HG03196 (cell line): ENCODE results near the gene KDM1B.
A peak's percentile ranks its signal among the peaks of the same experiment; 100 is the strongest.
"Not testable (repeated sequence)": the region's sequence is repeated elsewhere in the genome, so short reads cannot be mapped to it uniquely, and the experiment has no call there.

Experiments used
- ATAC-seq: cut with Tn5 transposase; IDR thresholded peaks from one replicate; pipeline ENCODE4 v1.9.1; 2021; ENCODE audit not compliant: unreplicated experiment

KDM1B gene

DNA sequence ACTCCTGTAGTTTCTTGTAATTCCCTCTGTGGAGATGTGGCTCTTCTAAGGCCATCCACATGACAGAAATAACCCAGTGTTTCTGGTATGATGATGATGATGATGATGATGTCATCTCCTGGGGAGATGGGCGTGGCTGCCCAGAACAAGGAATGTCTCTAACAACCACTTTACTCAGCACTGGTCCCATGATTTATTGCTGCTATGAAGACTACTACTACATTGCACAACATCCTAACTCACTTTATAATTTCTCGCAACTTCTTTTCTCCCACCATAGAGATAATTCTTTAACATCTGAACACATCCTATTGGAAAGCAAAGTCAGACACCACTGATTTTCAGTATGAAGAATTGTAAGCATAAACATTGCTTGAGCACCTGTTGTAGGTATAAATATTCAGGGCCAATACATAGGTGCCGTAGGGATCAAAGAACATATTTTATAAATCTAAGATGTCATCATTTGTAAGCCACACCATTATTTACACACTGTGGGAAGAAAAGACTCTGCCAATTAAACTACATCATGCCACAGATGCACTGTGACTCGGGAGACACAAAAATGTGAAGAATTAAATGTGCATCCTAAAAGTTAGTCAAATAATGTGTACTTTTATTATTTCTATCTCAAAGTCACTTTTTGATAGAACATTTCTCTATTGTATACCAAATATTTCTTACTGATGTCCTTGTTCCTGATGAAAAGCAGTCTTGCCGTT, 6.8 kb upstream of the KDM1B start:
- ATAC-seq = no peak

DNA sequence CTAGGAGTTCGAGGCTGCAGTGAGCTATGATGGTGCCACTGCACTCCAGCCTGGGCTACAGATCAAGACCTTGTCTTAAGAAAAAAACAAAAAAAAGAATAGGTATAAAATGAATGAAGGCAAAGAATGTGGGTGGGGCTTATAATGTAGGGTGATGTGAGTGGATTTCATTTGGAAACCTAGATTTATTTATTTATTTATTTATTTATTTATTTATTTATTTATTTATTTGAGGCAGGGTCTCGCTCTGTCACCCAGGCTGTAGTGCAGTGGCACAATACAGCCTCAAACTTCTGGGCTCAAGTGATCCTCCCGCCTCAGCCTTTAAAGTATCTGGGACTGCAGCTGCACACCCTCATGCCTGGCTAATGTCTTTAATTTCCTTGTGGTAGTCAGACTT, 3.8 kb upstream of the KDM1B start:
- not testable (repeated sequence) for ATAC-seq

DNA sequence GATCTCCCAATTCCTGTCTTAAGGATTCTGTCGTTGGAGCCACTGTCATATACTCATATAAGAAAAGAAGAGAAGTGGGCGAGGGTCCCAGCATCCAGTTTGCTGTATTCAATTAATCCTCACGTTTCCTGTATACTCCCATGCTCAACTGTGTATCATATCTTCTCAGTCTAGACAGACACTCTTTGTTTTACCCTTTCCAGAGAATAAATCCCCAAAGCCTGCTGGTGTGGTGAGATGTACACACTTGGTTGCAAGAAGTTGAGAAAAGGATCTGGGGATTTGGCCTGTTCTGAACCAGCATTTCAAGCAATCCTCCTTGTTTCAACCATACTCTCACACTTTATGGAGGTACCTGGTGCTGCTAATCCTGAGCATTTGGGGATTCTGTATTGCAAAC, 3.4 kb upstream of the KDM1B start:
- no peak for ATAC-seq

GRCh38 chr6:18153311-18153703, 1.9 kb upstream of the KDM1B start:
- no peak for ATAC-seq

- ATAC-seq = peak; percentile 57
Observed at GRCh38 chr6:18154507-18155149, 594 bp upstream of the KDM1B start, which contains the start of gene TPMT. Gene TPMT (minus strand): TSS chr6:18155077. CDS start chr6:18149127, 5,950 bp downstream.

- peak; percentile 43 for ATAC-seq
Observed at GRCh38 chr6:18155864-18156421, 721 bp downstream of the KDM1B start.

DNA sequence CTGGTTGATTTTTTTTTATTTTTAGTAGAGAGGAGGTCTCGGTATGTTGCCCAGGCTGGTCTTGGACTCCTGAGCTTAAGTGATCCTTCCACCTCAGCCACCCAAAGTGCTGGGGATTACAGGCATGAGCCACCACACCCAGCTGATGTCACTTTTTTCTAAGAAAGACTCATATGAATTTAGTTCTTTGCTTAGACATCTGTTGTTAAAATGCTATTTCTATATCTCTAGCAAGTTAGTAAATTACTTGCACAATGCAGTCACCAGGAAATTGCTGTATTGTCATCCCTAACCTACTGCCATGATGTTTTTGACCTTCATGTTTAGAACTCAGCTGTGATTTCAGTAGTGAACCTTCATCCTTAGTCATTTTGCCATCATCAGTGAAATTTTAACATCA, 5.7 kb downstream of the KDM1B start:
- no peak for ATAC-seq

GRCh38 chr6:18161431-18161830, 6.2 kb downstream of the KDM1B start:
- ATAC-seq = no peak

DNA sequence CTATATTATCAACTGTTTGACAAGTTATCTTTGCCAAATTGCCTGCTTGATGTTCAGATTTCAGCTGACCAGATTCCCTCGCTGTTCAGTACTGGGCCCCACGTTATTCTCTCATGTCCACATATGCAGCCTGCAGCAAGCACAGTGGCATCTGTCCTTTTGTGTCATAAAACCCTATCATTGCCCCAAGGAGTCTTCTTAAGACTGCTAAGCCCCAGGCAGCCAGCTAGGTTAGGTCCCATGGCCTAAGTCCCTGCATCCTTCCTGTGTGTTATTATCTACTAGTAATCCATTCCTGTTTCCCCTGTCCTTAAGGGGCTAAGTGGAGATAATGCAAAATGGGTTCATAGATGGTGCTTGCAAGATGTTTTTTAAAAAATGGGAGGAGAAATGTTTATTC, 7.2 kb downstream of the KDM1B start:
- ATAC-seq = no peak

GRCh38 chr6:18165751-18166150, 10.5 kb downstream of the KDM1B start:
- ATAC-seq = no peak

- ATAC-seq = no peak
Observed at GRCh38 chr6:18166312-18167036, 11.3 kb downstream of the KDM1B start.

GRCh38 chr6:18168264-18168663, 13.0 kb downstream of the KDM1B start:
- no peak for ATAC-seq

GRCh38 chr6:18171871-18172270, 16.6 kb downstream of the KDM1B start:
- no peak for ATAC-seq

DNA sequence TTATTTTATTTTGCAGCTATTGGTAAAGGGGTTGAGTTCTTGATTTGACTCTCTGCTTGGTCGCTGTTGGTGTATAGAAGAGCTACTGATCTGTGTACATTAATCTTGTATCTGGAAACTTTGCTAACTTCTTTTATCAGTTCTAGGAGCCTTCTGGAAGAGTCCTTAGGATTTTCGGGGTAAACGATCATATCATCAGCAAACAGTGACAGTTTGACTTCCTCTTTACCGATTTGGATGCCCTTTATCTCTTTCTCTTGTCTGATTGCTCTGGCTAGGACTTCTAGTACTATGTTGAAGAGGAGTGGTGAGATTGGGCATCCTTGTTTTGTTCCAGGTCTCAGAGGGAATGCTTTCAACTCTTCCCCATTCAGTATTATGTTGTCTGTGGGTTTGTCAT, 21.0 kb downstream of the KDM1B start:
- not testable (repeated sequence) for ATAC-seq

GRCh38 chr6:18177286-18177965, 22.2 kb downstream of the KDM1B start:
- ATAC-seq = no peak

DNA sequence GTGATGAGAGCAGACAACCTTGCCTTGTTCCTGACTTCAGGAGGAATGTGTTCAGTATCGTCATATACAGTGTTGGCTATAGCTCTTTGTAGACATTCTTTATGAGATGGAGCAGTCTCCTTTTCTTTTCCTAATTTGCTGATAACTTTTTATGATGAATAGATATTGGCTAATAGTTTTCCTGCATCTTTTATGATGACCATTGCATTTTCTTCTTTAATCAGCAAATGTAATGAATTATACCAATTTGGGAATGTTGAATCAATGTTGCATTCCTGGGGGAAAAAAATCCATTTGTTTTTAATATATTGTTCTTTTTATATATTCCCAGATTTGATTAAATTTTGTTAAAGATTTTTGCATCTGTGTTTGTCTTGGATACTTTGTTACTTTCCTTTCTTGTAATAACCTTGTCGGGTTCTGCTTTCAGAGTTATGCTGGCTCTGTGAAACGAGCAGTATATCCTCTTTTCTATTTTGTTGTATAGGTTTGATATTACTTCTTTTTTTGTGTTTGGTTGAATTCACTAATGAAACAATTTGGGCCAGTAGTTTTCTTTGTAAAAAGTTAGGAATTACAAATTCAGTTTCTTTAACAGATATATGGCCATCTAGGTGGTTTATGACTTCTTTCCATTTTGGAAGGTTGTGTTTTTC, 23.9 kb downstream of the KDM1B start:
- ATAC-seq = no peak

DNA sequence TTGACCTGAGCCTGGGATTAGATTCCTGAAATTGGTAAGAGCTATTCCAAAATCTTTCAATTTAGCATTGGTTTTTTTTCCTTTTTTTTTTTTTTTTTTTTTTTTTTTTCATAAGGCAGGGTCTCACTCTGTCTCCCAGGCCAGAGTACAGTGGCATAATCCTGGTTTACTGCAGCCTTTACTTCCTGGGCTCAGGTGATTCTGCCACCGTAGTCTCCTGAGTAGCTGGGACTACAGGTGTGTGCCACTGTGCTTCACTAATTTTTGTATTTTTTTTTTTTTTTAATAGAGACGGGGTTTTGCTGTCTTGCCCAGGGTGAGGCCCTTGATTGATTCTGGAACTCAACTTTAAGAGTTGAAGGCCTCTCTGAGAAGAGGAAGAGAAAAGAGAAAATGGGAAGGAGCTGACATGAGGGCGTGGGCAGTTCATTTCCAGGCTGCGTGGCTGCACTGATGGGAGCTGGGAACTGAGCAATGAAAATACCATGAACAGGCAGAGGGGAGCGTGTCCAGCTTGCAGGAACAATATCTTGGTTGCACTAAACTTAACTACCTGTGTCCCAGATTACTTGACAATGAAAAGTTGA, 24.6 kb downstream of the KDM1B start:
- no peak for ATAC-seq

GRCh38 chr6:18182568-18182967, 27.3 kb downstream of the KDM1B start:
- no peak for ATAC-seq

DNA sequence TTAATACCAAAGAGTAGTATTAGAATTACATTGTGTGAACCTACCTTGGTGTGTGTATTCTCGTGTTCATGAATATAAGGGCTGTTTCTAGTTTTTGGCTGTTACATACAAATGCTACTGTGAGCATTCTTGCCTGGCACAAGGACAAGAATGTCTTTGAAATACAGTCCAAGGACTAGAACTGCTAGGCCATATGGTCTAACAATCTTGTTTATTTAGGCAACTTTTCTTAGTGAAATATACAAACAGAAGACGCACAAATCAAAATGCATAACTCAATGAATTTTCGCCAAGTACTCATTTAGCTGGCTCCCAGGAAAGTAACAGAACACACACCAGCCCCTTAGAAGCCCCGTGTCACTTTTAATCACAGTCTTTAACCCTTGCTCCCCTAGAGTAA, 28.5 kb downstream of the KDM1B start:
- no peak for ATAC-seq

- ATAC-seq = no peak
Observed at GRCh38 chr6:18185624-18186023, 30.4 kb downstream of the KDM1B start.
